Kidney (tissue), 14 donors: ENCODE results near the gene RPL36A. TPM values are rescaled to one million over a fixed set of nuclear protein-coding genes. Genes with fewer than 3 reads are reported as not detected.

Experiments
- DNase-seq, 5 donors: peaks; one replicate each; pipeline ENCODE4 v3.0.0-alpha.2; 2013 to 2020
- FAIRE-seq: peaks from 2 replicates; lab custom pipeline; 2012; peaks lifted over from hg19 to GRCh38; lab: Jason Lieb, UNC
- H3K27ac ChIP-seq, 2 donors: one replicate each; pipeline ENCODE4 v1.7.0; 2013; ENCODE audit warnings: low read depth in 2 of 2, low read length in 2 of 2, inconsistent platforms in 1 of 2
- H3K27me3 ChIP-seq: one replicate; pipeline ENCODE4 v1.7.1; 2013; ENCODE audit warnings: low read length, inconsistent platforms; ENCODE audit not compliant: control insufficient read depth, insufficient read depth
- H3K36me3 ChIP-seq, 3 donors: one replicate each; pipeline versions ENCODE4 v1.7.0 to v1.7.1; 2013; ENCODE audit warnings: low read length in 3 of 3, control low read depth in 1 of 3, inconsistent platforms in 1 of 3; ENCODE audit not compliant: insufficient read depth in 3 of 3, control insufficient read depth in 2 of 3
- H3K4me1 ChIP-seq, 3 donors: one replicate each; pipeline versions ENCODE4 v1.7.0 to v1.7.1; 2013; ENCODE audit warnings: low read length in 3 of 3, inconsistent platforms in 1 of 3, low read depth in 1 of 3; ENCODE audit not compliant: control insufficient read depth in 2 of 3, insufficient read depth in 2 of 3
- H3K4me3 ChIP-seq, 3 donors: one replicate each; pipeline versions ENCODE4 v1.7.0 to v1.8.1; 2013; ENCODE audit warnings: low read length in 3 of 3, control low read depth in 1 of 3, inconsistent platforms in 1 of 3
- H3K9ac ChIP-seq, 3 donors: one replicate each; pipeline versions ENCODE4 v1.7.0 to v1.7.1; 2013; ENCODE audit warnings: low read length in 3 of 3, control low read depth in 1 of 3, inconsistent platforms in 1 of 3
- H3K9me3 ChIP-seq, 3 donors: one replicate each; pipeline versions ENCODE4 v1.7.0 to v1.7.1; 2013; ENCODE audit warnings: low read length in 3 of 3, control low read depth in 1 of 3, inconsistent platforms in 1 of 3; ENCODE audit not compliant: control insufficient read depth in 2 of 3, insufficient read depth in 1 of 3
- intact Hi-C: fragments of 100-400 bp; cut with DNase I; formaldehyde crosslinking; loops from one replicate; pipeline ENCODE4 v1.11.1; 2022
- polyA plus RNA-seq: library from polyadenylated mRNA; stranded (reverse); fragments of 350-450 nt; fragmentation: Illumina TruSeq; extraction: RNeasy Lipid Tissue Mini Kit (QIAGEN cat#74804); gene quantifications from one replicate; pipeline ENCODE4 v1.2.3, GENCODE V29; 2014; ENCODE audit warnings: low read depth, low replicate concordance; ENCODE audit not compliant: insufficient read depth
- total RNA-seq: library from RNA; stranded (reverse); fragmentation: NEBNext Ultra II Directional; extraction: Animal tissue kit (Norgen Biotek cat#: 25700); gene quantifications from one replicate; pipeline ENCODE4 v1.2.1, GENCODE V29; 2021
- TF ChIP-seq, protein P1 (sequence below): IDR thresholded peaks from 3 replicates; pipeline ENCODE4 v1.5.1; 2012; ENCODE audit warnings: mild to moderate bottlenecking, moderate library complexity, borderline replicate concordance; ENCODE audit not compliant: insufficient read depth; ENCODE audit errors: extremely low read depth
- donor health status: control.
- donor health status: control.
- donor health status: control.
- donor health status: control.
- donor health status: control.
- donor health status: DM: yes; HTN: yes; CAD: no.
- donor health status: Normal renal cell carcinoma (clear cell type).

RPL36A gene
- total and polyA plus RNA-seq, 2 donors from 2014 or later, result 148 to 1,711 TPM

DNA sequence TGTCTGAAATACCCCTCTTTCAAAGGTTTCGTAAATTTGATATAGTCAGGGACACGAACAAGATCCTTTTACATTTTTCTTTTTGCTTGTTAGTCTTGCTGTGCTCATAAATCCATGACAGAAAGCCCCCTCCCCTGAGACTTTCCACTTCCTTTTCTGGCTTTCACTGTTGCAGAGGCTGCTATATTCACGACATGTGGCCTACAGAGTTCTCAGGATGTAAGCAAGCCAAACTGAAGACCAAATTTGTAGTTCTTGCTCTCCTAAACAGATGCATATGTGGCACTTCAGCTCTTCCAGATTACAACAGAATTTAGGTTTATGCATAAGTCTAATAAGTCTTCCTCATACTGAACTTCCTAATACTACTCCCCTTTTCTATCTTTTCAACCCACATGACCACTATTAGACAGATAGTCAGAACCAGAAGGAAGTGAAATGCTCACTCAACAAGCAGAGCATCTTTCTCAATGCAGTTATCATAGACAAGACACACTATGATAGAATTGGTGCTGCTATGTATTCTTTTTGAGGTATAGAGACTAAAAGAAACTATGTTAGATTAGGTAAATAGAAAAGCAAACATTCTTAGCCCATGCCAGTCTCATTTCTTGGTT lies 19.8 kb upstream of the RPL36A start:
- Histone ChIP-seq H3K4me1 (no peaks in the 10 kb centered on the region), H3K27ac (no peak overlapping the region), H3K9ac (no peak overlapping the region), H3K36me3 (no peaks in the 10 kb centered on the region), H3K9me3 (no peaks in the 10 kb centered on the region), H3K27me3 (no peaks in the 10 kb centered on the region), H3K4me3 (no peak overlapping the region)
- no peak for FAIRE-seq
- no peak for DNase-seq
- intact Hi-C loops, result no loop called here
- TF ChIP-seq, protein P1, sequence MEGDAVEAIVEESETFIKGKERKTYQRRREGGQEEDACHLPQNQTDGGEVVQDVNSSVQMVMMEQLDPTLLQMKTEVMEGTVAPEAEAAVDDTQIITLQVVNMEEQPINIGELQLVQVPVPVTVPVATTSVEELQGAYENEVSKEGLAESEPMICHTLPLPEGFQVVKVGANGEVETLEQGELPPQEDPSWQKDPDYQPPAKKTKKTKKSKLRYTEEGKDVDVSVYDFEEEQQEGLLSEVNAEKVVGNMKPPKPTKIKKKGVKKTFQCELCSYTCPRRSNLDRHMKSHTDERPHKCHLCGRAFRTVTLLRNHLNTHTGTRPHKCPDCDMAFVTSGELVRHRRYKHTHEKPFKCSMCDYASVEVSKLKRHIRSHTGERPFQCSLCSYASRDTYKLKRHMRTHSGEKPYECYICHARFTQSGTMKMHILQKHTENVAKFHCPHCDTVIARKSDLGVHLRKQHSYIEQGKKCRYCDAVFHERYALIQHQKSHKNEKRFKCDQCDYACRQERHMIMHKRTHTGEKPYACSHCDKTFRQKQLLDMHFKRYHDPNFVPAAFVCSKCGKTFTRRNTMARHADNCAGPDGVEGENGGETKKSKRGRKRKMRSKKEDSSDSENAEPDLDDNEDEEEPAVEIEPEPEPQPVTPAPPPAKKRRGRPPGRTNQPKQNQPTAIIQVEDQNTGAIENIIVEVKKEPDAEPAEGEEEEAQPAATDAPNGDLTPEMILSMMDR, result no peak

DNA sequence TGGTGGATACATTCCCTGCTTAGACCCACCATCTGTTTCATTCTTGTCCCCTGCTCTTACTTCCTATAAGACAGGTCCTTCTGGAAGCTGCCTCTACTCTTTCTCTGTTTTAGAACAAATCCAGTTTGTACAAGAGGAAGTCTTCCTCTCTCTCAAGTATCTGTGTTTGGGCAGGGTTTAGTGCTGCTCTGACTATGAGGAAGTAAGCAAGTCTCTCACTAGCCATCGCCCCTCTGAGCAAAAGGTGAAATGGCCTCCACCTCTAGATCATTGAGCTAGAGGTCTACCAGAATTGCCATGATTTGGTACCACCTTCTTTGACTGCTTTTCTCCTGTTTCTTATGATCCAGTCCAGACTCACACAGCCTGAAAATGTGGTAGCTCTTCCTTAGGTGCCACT lies 13.3 kb upstream of the RPL36A start:
- no peak for DNase-seq
- Histone ChIP-seq H3K9ac (no peak overlapping the region), H3K27me3 (no peaks in the 10 kb centered on the region), H3K4me3 (no peak overlapping the region), H3K36me3 (no peaks in the 10 kb centered on the region), H3K27ac (no peak overlapping the region), H3K9me3 (no peaks in the 10 kb centered on the region), H3K4me1 (no peaks in the 10 kb centered on the region)
- intact Hi-C loops, result no loop called here
- FAIRE-seq, result no peak
- TF ChIP-seq, protein P1, result no peak

DNA sequence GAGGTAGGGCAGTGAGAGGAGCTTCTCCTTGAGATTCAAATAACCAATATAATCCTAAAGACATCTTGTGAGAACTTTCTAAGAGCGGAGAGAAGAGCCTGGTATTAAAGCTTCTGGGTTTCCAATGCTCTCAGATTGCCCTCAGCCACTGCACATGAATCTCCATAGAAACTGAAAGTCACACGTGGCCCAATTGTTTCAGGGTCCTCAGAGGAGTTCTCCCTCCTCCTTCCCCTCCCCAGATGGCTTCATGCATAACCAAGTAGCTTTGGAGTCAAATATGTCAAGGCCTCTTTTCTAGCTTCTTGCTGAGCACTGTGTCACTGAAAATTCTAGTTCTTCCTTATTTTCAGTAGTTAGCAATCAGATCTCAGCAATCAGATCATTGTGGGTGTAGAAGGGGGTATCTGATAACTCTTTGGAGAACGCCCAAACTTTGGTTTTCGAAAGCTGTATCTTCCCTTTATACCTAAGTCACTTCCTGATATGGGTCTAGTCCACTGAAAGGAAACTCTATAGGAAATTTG lies 7.1 kb upstream of the RPL36A start:
- TF ChIP-seq, protein P1, result no peak
- Histone ChIP-seq H3K36me3 (no peaks in the 10 kb centered on the region), H3K27me3 (no peaks in the 10 kb centered on the region), H3K4me1 (no peaks in the 10 kb centered on the region), H3K9me3 (no peaks in the 10 kb centered on the region), H3K4me3 (no peak overlapping the region), H3K9ac (no peak overlapping the region), H3K27ac (no peak overlapping the region)
- peak in 3 of 5 donors; percentile 48 to 57 (median 55) for DNase-seq
- intact Hi-C loops, result no loop called here
- FAIRE-seq, result no peak
